ENCODE data around the gene NEURL1. TPM values are rescaled to one million over a fixed set of nuclear protein-coding genes. Genes with fewer than 3 reads are reported as not detected.

Gene NEURL1
- total and polyA plus RNA-seq, 10 of the 15 experiments (the other 5 are each of a cell fraction or from before 2014, with no cell fraction given) = 0.02 to 0.05 (median 0.05) TPM; not detected in 6

DNA sequence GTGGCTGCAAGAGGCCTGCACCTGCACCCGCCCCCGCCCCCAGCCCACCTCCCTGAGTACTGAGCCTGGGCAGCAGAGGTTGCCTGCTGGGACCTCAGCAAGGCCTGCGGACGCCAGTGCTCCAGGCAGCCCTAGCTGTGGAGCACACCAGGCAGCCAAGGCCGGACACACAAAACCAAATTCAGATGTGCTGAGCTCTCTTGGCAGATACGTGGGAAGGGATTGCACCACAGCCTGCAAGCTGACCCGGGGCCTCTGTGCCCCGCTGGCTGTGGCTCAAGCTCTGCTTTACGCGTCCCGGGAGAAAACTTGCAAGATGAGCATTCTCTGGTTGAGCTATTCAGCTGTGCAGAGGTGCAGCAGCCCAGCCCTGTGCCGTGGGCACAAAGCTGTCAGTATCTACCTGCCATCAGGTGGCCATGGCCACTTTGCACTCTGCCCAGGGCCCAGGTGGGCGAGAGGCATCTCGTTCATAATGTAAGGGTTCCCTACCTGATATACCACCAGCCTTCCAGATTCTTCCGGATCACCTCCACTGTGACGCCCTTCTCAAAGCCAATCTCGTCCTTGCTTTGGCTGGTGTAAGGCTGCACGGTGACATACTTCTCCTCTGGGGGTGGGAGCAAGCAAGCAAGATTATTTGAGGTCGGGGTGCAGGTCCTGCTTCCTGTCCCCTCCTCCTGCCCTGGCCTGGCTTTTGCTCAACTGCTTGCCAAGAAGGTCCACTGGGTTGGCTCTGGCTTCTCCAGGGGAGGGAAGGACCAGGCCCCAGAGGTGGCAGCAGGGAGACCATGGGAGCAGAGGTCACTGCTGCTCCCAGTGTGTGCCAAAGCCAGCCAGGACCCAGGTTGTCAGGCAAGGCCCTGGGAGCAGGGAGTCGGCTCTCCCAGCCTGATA lies 123.4 kb downstream of the NEURL1 start:
- BruUV-seq (replicated peaks) = no TSS peak
- H3K27me3 ChIP-seq (replicated peaks in 1 of 2; ENCODE audit: control insufficient read depth in 2 of 2, insufficient read depth in 2 of 2, low read length in 1 of 2) = no peaks in the 10 kb centered on the region
- peaks cover 23 to 34% of the 10 kb centered on the region in 2 experiments; a peak in 3 of 4 replicates for H3K36me3 ChIP-seq (ENCODE audit: control insufficient read depth in 2 of 2, insufficient read depth in 2 of 2, low read length in 1 of 2)
- H3K4me2 ChIP-seq (ENCODE audit: control insufficient read depth, insufficient read depth) = no peak overlapping the region
- in situ Hi-C loops (cut with MboI) = no loop called here
- ChIA-PET SMC1A (ENCODE audit: uncharacterized antibody, unreplicated experiment) (interaction anchor here (0.6 kb wide), 1 partner anchor 1106 kb away, joined by 3 read pairs; no protein-coding TSS in a partner anchor), RAD21 (ENCODE audit: unreplicated experiment) (no interaction called here), CTCF (no interaction called here), POLR2A (no interaction called here)
- FAIRE-seq (no peak), DNase-seq (ENCODE audit: low read depth, low spot score) (no peak), ATAC-seq (no peak)
- H3K9me3 ChIP-seq (replicated peaks; ENCODE audit: control insufficient read depth, insufficient read depth, low read length) = no peaks in the 10 kb centered on the region
- intact Hi-C loops (cut with micrococcal nuclease; ENCODE audit: unreplicated experiment) = no loop called here
- no peaks in the 10 kb centered on the region for H3K4me1 ChIP-seq (ENCODE audit: control insufficient read depth, insufficient read depth, low read length)
- no peaks in the 10 kb centered on the region for H3K79me2 ChIP-seq (ENCODE audit: control insufficient read depth, insufficient read depth, low read length)
- WGBS (ENCODE audit: insufficient coverage, insufficient replicate concordance, low lambda C conversion rate, missing lambda C conversion rate) = 62% methylated on average over 20 of the region's 20 CpGs
- H4K20me1 ChIP-seq (ENCODE audit: control insufficient read depth, insufficient read depth) = no peaks in the 10 kb centered on the region
- TF ChIP-seq YBX1 (IDR thresholded peaks at IDR 0.05) (no peak), ZNF217 (IDR thresholded peaks at IDR 0.05) (no peak), TBL1XR1 (IDR thresholded peaks at IDR 0.05; ENCODE audit: low read depth, low read length) (no peak), ZZZ3 (IDR thresholded peaks at IDR 0.05; ENCODE audit: control insufficient read depth, insufficient read length, low read depth) (no peak), BACH1 (IDR thresholded peaks at IDR 0.05; ENCODE audit: borderline replicate concordance) (no peak), EP300 (IDR thresholded peaks at IDR 0.05; ENCODE audit: borderline replicate concordance in 1 of 2, control insufficient read depth in 1 of 2, low read depth in 2 of 2, low read length in 2 of 2) (no peak), PML (IDR thresholded peaks at IDR 0.05; ENCODE audit: low read length) (no peak), HDAC6 (IDR thresholded peaks at IDR 0.05; ENCODE audit: unreplicated experiment) (no peak), JUNB (IDR thresholded peaks at IDR 0.05) (no peak), POLR2AphosphoS2 (IDR thresholded peaks at IDR 0.05; ENCODE audit: low read depth, low read length) (no peak)
- TF ChIP-seq, protein P1, sequence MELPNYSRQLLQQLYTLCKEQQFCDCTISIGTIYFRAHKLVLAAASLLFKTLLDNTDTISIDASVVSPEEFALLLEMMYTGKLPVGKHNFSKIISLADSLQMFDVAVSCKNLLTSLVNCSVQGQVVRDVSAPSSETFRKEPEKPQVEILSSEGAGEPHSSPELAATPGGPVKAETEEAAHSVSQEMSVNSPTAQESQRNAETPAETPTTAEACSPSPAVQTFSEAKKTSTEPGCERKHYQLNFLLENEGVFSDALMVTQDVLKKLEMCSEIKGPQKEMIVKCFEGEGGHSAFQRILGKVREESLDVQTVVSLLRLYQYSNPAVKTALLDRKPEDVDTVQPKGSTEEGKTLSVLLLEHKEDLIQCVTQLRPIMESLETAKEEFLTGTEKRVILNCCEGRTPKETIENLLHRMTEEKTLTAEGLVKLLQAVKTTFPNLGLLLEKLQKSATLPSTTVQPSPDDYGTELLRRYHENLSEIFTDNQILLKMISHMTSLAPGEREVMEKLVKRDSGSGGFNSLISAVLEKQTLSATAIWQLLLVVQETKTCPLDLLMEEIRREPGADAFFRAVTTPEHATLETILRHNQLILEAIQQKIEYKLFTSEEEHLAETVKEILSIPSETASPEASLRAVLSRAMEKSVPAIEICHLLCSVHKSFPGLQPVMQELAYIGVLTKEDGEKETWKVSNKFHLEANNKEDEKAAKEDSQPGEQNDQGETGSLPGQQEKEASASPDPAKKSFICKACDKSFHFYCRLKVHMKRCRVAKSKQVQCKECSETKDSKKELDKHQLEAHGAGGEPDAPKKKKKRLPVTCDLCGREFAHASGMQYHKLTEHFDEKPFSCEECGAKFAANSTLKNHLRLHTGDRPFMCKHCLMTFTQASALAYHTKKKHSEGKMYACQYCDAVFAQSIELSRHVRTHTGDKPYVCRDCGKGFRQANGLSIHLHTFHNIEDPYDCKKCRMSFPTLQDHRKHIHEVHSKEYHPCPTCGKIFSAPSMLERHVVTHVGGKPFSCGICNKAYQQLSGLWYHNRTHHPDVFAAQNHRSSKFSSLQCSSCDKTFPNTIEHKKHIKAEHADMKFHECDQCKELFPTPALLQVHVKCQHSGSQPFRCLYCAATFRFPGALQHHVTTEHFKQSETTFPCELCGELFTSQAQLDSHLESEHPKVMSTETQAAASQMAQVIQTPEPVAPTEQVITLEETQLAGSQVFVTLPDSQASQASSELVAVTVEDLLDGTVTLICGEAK (IDR thresholded peaks at IDR 0.05; ENCODE audit: borderline replicate concordance) = no peak
- TF ChIP-seq, protein P2, sequence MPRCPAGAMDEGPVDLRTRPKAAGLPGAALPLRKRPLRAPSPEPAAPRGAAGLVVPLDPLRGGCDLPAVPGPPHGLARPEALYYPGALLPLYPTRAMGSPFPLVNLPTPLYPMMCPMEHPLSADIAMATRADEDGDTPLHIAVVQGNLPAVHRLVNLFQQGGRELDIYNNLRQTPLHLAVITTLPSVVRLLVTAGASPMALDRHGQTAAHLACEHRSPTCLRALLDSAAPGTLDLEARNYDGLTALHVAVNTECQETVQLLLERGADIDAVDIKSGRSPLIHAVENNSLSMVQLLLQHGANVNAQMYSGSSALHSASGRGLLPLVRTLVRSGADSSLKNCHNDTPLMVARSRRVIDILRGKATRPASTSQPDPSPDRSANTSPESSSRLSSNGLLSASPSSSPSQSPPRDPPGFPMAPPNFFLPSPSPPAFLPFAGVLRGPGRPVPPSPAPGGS (IDR thresholded peaks at IDR 0.05; ENCODE audit: borderline replicate concordance, insufficient read depth, low read depth, low read length, poor library complexity, severe bottlenecking) = no peak
- no peak overlapping the region for H3K4me3 ChIP-seq
- no peak overlapping the region for H3K27ac ChIP-seq (ENCODE audit: control insufficient read depth, insufficient read depth)
- H3K9ac ChIP-seq (ENCODE audit: control insufficient read depth, insufficient read depth, low read length) = no peak overlapping the region
- H2AFZ ChIP-seq (ENCODE audit: control insufficient read depth, low read depth, low read length) = no peak overlapping the region

Measured in GM12878 (cell line).